ENCODE results near the gene ANKRD63.

The ANKRD63 gene

DNA sequence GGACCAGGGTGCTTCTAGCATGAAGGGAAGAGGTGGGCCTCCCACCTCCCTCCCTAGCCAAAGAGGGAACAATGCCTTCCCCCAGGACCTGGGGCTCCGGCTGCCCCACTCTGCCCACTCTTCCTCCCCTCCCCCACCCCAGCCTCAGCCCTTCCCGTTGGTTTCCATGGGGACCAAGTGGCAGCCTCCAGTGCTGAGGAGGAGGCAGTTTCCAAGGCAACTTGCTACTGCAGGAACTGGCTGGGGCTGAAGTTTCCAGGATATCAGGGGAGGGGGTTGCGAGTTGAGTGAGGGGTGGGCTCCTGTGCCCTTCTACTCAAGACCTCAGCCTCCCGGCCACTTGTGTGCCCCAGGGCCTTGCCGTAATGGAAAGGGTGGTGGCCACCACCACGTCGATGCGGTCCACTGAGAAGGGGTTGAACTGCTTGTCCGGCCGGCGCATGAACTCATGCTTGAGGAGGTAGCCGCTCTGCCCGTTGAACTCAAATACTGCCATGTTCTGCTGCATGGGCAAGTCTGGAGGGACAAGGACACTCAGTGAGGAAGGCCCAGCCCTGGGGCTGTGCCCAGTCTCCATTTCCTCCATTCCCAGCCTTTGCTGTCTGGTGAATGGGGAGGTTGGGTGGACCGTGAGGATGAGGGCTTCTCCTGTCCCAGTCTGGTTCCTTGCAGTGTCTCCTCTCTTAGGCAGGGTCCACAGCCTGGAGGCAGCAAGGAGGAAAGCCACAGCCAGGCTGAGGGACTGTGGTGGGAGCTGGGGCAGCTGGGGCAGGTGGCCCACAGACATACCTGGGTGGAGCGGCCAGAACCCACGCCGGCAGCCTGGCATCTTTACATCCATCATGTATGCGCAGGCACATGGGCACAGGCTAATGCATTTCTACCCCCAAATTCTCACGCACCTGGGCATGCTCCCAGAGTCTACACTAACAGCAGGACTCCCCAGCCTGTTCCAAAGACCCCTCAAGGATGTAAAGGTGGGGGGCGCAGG is 11.3 kb upstream of the ANKRD63 start:
- no peak for DNase-seq

DNA sequence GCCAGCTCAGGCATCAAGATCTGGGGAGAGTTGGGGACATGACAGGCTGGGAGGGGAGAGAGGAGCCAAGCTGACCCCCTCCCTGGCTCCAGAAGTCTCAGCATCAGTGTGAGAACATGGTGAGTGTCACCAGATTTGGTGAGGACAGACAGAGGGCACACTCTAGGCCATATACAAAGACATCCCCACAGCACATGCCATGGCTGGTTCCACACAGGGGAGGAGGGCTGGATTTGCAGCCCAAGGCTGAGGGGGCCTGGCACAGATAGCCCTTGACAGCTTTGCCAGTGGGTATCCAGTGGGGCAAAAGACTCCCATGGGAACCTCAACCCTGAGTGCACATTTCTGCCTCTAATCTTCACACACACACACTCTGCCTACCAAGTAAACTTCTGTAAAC is 10.1 kb upstream of the ANKRD63 start:
- no peak for DNase-seq

DNA sequence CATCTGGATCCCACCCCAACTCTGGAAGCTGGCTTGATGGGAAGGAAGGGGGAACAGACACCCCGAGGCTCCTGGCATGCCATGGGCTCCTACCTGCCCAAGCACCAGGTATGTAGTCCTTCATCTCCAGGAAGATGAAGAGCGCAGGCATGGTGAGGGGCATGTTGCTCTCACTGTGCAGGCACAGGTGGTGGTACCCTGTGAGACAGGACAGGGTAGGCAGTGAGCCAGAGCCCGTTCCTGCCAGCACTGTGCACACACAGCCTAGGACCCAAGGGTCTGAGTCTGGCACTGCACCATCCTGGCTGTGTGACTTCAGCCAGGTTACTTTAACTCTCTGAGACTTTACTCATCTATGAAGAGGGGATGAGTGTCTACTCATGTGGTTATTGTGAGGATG is 9.4 kb upstream of the ANKRD63 start:
- no peak for DNase-seq

DNA sequence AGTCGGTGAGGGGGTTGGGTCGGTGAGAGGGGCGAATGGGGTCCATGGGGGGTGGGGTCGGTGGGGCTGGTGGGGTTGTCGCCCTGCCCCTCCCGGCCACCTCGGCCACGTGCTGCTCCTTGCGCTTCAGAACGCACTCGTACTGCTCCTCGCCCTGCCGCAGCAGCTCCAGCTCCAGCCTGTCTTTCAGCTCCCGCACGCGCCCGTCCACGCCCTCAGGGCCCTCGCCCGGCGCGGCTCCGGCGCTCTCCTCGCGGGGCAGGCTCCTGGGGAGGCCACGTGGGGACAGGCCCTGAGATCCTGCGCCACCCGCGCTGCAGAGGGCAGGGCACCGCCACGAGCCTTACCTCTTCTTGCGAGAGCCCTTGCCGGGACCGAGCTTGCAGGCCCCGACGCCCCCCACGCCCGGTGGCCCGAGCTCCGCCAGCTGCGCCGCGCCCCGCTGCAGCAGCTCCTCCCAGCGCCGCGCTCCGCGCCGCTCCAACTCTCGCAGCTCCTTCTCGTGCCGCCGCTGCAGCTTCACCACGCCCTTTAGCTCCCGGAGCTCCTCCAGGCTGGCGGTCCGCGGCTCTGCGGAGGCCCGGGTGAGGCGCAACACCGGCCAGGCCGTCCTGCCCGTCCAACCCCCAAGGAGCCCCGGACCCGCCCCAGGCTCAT is 8.2 kb upstream of the ANKRD63 start:
- no peak for DNase-seq

DNA sequence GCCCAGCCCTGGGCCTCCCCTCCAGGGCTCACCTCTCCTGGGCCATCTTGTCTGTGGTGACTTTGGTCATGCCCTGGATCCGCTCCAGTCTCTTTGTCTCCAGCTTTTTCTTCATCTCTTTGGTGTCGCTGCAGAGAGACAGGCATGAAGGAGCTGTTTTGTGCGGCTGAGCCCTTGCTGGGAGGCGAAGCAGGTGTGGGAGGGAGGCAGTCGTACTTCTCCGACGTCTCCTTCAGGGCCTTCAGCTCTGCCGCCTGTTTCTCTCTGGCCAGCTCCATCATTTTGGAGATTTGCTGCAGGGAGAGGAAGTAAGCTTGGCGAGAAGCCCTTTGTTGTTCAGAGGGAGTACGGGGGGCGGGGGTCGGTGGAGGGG is 7.7 kb upstream of the ANKRD63 start:
- DNase-seq = no peak

DNA sequence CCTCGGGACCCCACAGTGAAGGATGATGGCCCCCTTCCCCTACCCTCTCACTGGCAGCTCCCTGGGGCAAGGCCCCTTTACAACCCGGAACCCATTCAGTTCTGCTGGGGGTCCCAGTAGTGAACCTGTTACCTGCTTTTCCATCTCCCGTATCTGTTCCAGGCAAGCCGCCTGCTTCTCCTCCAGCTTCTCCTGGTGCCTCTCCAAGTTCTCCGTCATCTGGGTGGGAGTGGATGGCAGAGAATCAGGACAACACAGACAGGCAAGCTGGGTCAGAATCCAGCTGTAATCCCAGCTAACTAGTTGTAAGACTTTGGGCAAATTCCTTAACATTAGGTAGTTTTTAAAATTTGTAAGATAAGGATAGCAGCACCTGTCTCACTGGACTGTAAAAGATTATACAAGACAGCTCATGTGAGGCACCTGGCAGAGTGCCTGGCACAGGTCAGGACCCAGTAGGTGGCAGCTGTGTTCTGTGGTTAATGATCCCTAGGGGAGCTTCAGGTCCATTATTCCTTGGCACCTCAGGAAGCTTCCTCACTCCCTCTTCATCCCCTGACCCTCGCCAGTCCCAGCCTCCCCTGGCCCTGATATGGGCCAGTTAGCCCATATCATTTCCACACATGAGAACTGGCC is 6.4 kb upstream of the ANKRD63 start:
- DNase-seq = no peak

DNA sequence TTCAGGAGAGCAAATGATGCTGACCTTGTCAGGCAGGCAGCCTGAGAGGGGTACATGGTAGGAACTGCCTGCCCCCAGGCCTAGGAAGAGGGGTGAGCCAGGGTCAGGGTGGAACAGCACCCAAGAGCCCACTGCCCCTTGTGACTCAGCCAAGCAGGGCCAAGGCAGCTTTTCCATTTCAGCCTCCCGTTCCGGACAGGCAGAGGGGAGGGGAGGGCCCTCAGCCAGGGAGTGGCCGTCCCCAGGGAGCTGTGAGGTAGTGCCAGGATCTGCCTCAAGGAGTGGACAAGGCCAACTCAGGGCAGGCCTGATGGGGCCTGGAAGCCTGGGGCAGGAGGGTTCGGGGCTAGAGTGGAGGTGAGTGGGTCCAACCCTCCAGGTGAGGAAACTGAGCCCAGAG is 5.1 kb upstream of the ANKRD63 start:
- DNase-seq = no peak

DNA sequence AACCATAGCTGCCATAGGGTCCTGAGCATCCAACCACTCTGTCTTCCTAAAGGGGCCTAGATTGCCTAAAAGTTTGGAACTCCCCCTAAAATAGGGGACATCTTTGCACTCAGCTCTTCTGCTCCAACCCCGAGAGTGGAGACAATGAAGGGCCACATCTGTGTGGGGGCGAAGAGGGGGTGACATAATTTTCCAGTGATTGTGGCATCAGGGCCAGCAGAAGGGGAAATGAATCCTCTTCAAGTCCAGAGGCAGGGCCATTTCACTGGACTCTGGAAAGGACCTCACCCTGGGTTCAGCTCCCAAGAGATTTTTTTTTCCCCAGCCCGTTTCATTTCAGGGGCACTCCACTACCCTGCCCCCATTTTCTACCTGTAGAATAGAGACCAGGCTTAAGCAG is 4.6 kb upstream of the ANKRD63 start:
- no peak for DNase-seq

DNA sequence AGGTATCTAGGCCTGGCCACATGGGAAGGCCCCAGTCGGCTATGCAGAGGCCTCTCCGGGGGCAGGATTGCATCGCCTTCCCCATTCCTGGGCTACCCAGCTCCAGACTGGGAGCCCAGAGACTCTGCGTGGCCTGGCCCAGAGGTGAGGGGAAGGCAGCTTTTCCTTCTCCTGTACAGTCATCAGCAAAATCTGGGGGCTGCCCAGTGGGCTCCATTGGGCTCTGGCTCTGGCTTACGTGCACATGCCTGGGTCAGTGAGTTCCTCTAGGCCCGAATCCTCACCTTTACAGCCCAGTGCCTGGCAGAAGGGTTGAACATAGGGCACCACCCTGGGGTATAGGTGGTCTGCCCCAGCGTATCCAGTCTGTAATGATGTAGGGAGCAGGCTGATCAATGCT is 3.9 kb upstream of the ANKRD63 start:
- DNase-seq = no peak

DNA sequence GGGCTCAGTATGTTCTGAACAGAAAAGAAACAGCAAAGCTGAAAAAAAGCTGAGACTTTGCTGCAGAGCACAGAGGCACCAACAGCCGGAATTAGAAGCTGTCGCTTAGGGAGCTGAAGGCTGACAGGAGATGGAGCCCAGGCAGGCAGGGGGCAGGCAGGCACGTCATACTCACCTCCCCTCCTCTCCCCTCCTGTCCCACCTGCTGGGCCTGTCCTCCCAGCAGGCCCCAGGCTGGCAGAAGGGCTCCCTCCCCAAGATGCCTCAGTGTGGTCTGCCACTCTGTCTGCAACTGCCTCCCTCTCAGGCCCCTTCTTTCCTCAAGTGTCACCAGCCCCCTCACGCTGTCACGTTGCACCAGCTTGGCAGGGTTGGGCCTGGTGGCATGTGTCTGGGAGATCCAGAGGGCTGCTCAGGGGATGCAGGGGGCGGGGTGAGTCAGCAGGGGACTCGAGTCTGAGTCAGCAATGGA is 3.2 kb upstream of the ANKRD63 start:
- DNase-seq = no peak

DNA sequence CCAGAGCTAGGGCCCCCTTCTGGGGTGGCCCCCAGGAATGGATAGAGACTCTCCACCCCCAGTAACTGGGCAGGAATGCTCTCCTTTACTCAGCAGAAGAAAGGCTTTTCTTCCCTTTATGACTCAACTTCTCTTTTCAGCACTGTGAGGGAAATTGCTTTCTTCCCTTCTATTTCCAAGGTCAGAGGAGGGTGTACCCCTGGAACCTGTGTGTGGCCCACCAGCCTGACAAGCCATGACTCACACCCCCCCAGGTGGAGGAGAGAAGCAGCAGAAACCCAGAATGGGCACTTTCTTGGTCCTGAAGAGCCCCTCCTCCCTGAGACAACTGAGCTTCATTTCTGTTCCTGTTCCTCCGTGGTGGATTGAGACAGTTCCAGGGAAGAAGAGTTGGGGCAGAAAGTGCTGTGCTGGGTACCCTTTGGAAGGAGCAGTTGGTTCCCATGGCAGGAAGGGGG is 2.7 kb upstream of the ANKRD63 start:
- no peak for DNase-seq

DNA sequence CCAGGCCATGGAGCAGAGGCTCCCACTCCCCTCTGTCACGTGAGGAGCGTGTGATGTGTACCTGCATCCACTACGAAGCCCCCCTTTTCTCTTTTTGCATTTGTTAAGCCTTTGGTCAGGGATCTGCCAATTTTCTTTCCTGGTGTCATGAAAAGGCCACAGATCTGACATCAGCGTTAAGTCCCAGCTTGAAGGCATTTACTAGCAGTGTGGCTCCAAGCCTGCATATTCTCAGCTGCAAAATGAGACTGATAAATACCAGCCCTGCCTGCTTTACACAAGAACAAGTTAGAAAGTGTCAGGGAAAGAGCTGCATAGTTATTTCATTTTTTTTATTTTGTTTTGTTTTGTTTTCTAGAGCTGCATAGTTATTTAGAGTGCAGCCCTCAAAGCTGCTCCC is 2.3 kb upstream of the ANKRD63 start:
- DNase-seq = no peak

DNA sequence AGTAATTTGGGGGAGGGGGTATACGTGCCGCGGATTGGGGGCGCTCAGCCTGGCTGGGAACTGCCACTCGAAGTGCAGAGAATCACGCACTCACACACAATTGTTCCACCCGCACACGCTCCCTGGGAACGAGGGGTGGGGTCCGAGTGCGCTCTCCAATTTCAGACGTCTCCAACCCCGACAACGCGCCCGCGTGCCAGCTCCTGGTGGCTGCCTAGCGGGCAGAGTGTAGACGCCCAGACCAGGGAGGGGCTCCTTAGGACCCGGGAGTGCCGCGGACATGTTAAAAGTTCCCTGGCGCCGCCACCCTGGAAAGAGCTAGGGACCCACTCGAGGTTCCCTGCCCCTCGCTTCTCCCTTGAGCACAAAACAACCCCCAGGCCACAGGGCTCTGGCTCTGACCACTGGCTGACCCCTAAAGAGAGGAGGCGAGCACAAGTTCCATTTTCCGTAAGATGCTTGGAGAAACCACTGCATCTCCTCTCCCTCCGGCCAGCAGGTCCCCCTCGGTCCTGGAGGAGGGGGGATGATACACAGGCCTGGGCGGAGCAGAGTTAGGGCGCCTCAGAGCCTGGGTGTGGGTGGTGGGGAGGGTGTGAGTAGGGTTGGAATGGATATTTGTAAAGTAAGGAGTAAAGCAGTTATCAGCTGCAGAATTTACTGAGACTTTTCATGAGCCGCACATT is 894 bp upstream of the ANKRD63 start:
- DNase-seq = no peak

DNA sequence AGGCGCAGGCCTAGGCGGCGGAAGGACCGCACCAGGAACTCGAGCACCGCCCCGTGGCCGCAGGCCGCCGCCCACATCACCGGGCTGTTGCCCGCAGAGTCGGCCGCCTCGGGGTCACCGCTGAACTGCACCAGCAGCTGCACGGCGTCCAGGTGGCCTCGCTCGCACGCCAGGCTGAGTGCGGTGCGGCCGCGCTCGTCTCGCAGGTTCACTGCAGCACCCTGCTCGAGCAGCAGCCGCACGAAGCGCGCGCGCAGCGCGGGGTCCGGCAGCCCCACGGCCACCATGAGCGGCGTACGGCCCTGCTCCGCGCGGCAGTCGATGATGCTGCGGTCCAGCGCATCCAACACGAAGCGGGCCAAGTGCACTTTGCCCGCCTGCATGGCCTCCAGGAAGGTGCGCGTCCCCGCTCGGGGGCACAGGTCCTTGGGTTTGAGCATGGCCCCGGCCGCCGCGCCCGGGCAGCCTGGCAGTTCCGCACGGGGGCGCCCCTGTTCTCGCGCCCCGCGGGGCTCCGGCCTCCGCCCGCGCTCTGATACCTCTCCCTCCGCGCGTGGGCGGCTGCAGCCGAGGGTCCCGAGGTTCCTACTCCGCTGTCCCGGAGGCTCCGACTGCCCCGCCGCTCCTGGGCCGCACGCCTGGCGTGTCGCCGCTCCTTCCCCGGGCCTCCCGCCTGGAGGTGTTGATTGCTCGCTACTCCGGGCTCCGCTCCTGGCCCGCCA is 556 bp downstream of the ANKRD63 start:
- peak; percentile 50 for DNase-seq

DNA sequence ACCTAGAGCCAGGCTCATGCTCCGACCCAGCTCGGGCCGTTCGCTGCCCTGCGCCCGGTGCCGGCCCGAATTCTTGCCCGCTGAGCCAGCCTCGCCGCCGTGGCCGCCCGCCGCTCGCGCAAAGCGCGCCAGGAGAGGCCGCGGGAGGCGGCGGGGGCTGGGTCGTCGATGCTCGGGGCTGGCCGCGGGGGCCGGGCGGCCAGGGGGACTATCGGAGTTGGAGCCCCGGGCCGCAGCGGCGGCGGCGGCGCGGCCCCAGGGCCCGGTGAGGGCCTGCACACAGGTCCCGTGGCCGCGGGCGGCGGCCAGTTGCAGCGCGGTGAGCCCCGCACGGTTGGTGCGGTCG is 1.1 kb downstream of the ANKRD63 start:
- DNase-seq = no peak

DNA sequence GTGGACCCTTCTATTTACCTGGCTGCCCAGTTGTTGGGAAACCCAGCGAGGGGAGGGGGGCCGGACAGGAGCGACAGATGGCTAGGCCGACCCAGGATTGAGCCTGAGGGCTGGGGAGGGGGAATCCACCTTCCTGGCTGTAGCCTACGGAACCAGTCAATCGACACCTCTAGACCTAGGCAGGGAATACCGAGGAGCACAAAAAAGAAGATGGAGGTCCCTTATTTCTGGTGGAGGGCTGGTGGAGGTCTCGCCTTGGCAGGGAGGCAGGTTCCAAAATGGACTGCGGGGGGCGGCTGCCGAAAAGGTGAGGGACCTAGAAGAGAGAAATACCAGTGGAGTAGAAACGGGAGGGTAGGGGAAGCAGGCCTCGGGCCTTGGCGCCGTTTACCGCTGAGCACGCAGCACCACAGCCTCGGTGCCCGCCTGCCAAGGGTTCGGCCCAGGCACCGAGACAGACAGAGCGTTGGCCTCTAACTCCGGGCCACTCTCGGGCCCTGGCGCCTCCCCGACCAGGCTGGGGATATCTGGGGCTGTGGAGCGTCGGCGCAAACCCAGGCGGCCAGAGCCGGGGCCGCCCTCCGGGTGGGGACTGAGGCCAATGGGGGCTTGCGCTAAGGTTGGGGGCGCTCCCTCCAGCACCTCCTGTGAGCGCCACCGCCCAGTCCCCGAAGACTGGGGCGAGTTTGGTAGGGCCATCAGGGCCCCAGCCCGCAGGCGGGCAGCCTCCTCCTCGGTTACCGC is 1.6 kb downstream of the ANKRD63 start:
- DNase-seq = no peak

DNA sequence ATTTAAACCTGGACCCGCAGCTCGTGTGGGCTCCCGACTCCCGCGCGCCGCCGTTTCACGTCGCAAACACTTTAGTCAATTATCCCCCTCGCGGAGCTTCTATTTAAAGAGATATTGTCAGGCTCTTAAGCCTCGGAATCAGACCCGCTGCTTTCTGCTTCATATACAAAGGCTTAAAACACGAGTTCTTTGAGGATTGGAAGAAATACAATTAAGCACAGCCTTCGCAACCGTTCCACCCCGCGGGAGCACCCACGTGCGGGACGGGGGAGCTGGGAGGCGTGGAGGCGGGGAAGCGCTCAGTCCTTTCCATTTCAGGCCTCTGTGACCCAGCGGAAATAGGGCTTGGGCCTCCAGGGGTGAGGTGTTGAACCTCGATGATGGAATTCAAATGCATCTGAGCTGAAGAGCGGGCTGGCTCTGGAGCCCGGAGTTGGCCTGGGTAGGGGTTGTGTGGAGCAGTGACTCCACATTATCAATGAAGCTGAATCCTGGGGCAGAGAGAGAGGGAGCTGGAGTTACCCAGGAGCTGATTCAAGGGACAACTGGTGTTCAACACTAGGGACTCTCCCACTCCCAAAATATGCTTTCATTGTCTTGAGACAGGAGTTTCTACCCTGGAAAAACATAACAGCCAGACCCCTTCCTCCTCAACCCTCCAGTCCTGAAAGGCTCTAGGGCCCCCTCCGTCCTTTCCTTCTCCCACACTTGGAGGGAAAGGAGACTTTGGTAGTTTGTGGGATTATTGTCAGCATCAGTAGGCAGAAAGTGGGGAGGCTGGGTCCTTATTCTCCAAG is 2.4 kb downstream of the ANKRD63 start:
- DNase-seq = no peak

DNA sequence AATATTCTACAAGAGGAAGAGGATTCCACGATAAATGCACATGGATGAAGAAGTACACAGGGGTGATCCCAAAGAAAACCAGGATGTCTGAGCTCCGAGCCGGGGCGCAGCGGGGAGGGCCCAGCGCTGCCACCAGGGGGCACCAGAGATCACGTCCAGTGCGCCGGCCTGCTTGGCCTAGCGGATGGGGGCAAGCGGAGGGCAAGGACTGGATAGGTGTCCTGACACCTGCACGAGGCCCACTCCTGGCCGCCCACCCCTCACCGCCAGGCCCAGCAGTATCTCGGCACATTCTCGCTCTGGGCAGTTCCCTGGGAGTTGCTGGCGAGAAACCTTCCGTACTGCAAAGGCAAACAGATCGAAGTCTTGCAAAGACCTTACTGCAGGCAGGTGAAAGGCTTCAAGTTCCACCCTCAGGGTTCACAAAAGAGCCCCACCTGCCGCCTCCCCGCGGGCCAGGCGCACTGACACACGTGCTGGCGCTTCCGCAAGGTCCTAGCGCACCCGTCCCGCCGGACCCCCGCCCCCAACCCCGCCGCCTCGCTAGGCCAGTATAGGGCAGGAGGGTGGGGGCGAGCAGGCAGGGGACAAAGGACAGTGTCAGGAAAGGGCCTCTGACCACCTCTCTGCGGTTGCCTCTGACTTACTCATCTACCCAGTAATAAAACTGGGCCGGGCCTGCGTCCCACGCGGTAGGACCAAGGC is 3.3 kb downstream of the ANKRD63 start:
- DNase-seq = peak; percentile 75

DNA sequence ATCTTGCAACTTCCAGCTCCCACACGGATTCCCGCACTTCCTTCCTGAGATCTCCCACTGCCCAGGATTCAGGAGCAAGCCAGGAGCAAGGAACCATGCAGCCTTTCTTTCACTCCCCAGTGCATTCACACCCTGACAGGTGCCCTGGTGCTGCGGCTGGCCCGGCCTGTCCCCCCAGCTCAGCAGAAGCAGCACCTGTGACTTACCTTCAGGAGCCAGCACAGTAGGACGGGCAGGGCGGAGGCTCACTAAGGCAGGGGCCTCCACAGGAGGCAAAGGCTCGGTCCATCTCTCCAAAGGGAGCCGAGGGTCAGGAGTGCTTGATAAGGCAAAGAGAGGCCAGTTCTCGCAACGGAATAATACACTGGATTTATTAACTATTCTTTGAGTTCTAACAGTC is 4.8 kb downstream of the ANKRD63 start:
- no peak for DNase-seq

DNA sequence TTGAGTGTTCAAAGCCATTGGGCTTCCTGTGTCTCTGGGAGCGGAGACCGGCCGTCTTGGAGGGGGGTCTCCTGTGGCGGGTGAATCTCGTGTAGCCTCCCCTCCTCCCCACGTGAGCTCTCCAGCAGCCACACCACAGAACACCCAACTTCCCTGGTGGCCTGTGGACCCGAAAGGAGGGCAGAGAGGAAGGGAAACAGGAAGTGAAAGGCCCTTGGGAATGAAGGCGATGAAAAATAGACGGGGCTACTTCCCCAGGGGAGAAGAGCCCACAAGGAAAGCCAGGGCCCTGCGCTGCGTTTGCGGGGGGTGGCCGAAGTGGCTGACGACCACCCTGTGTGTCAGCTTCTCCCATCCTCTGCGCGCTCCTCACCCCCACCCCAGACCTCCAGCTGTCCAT is 5.4 kb downstream of the ANKRD63 start:
- DNase-seq = no peak

Data from stimulated activated CD4-positive, alpha-beta T cell treated with anti-CD3 and anti-CD28 coated beads, Interleukin-4, amount 100 ng/mL, for 1 hour (primary cell).